Measurements from ENCODE around the gene CXCR5.

The CXCR5 gene

GRCh38 chr11:118877487-118878162 lies 6.1 kb upstream of the CXCR5 start:
- DNase-seq = no peak

GRCh38 chr11:118878163-118878563 lies 5.5 kb upstream of the CXCR5 start:
- DNase-seq = no peak

- no peak for DNase-seq
Measured at GRCh38 chr11:118881228-118881627, 2.5 kb upstream of the CXCR5 start.

- no peak for DNase-seq
Measured at GRCh38 chr11:118882491-118882890, 1.2 kb upstream of the CXCR5 start.

- DNase-seq = no peak
Measured at GRCh38 chr11:118883004-118883367, 706 bp upstream of the CXCR5 start.

GRCh38 chr11:118884875-118885274 lies 1.2 kb downstream of the CXCR5 start:
- DNase-seq = no peak

GRCh38 chr11:118885319-118885718 lies 1.6 kb downstream of the CXCR5 start:
- DNase-seq = no peak

- no peak for DNase-seq
Measured at GRCh38 chr11:118885831-118886565, 2.3 kb downstream of the CXCR5 start.

GRCh38 chr11:118886681-118887111 lies 3.0 kb downstream of the CXCR5 start:
- no peak for DNase-seq

- DNase-seq = no peak
Measured at GRCh38 chr11:118887206-118887605, 3.5 kb downstream of the CXCR5 start.

- DNase-seq = no peak
Measured at GRCh38 chr11:118888398-118888797, 4.7 kb downstream of the CXCR5 start.

GRCh38 chr11:118889797-118890196 lies 6.1 kb downstream of the CXCR5 start:
- DNase-seq = no peak

GRCh38 chr11:118892514-118892913 lies 8.8 kb downstream of the CXCR5 start:
- DNase-seq = peak in 1 of 2 experiments; percentile 49

- DNase-seq = no peak
Measured at GRCh38 chr11:118892964-118893363, 9.3 kb downstream of the CXCR5 start.

- no peak for DNase-seq
Measured at GRCh38 chr11:118893662-118894061, 10.0 kb downstream of the CXCR5 start.

- DNase-seq = no peak
Measured at GRCh38 chr11:118894192-118894591, 10.5 kb downstream of the CXCR5 start.

GRCh38 chr11:118895093-118896039 lies 11.7 kb downstream of the CXCR5 start:
- DNase-seq = peak; percentile 65 to 66

- no peak for DNase-seq
Measured at GRCh38 chr11:118896472-118896913, 12.8 kb downstream of the CXCR5 start.

GRCh38 chr11:118896921-118897591 lies 13.4 kb downstream of the CXCR5 start:
- no peak for DNase-seq

GRCh38 chr11:118897721-118898310 lies 14.1 kb downstream of the CXCR5 start:
- DNase-seq = no peak

GRCh38 chr11:118898400-118899295 lies 15.0 kb downstream of the CXCR5 start:
- no peak for DNase-seq

Measured in activated CD4-positive, alpha-beta T cell treated with anti-CD3 and anti-CD28 coated beads, Interleukin-2, amount 50 U/mL, for 4 hours (primary cell).